Activated CD4-positive, CD25-positive, alpha-beta regulatory T cell treated with anti-CD3 and anti-CD28 coated beads, Interleukin-2, amount 50 U/mL, for 72 hours (primary cell): ENCODE data around the gene HPS5.
"Not testable (repeated sequence)": the region's sequence is repeated elsewhere in the genome, so short reads cannot be mapped to it uniquely, and the experiment has no call there.

Source experiments
- DNase-seq: peaks from one replicate; pipeline ENCODE4 v3.0.0; 2021

Gene HPS5

GRCh38 chr11:18321969-18322711 is at the start of gene HPS5, which contains the start of gene GTF2H1:
Gene HPS5 (minus strand): TSS chr11:18322140. CDS start chr11:18317858, 4,282 bp downstream.
Gene GTF2H1 (plus strand): TSS chr11:18322567. CDS start chr11:18333075, 10,508 bp downstream.
- peak; percentile 92 for DNase-seq

GRCh38 chr11:18371279-18371678 is 49.3 kb upstream of the HPS5 start:
- DNase-seq = no peak

GRCh38 chr11:18369398-18369797 is 47.5 kb upstream of the HPS5 start:
- DNase-seq = no peak

GRCh38 chr11:18368221-18368620 is 46.3 kb upstream of the HPS5 start:
- no peak for DNase-seq

- DNase-seq = no peak
Measured at GRCh38 chr11:18367431-18367830, 45.5 kb upstream of the HPS5 start.

GRCh38 chr11:18366286-18366685 is 44.3 kb upstream of the HPS5 start:
- DNase-seq = no peak

GRCh38 chr11:18365741-18366140 is 43.8 kb upstream of the HPS5 start:
- no peak for DNase-seq

GRCh38 chr11:18364495-18365073 is 42.6 kb upstream of the HPS5 start:
- no peak for DNase-seq

- no peak for DNase-seq
Measured at GRCh38 chr11:18361154-18361553, 39.2 kb upstream of the HPS5 start.

- DNase-seq = no peak
Measured at GRCh38 chr11:18358646-18359045, 36.7 kb upstream of the HPS5 start.

GRCh38 chr11:18352581-18352980 is 30.6 kb upstream of the HPS5 start:
- DNase-seq = no peak

GRCh38 chr11:18347471-18348125 is 25.7 kb upstream of the HPS5 start:
- no peak for DNase-seq

GRCh38 chr11:18332891-18333290 is 11.0 kb upstream of the HPS5 start:
- DNase-seq = no peak

- no peak for DNase-seq
Measured at GRCh38 chr11:18332302-18332701, 10.4 kb upstream of the HPS5 start.

- DNase-seq = no peak
Measured at GRCh38 chr11:18330921-18331320, 9.0 kb upstream of the HPS5 start.

- no peak for DNase-seq
Measured at GRCh38 chr11:18329196-18329870, 7.4 kb upstream of the HPS5 start.

- no peak for DNase-seq
Measured at GRCh38 chr11:18324381-18324780, 2.4 kb upstream of the HPS5 start.

- not testable (repeated sequence) for DNase-seq
Measured at GRCh38 chr11:18323881-18324280, 1.9 kb upstream of the HPS5 start.

- DNase-seq = no peak
Measured at GRCh38 chr11:18322818-18323570, 1.1 kb upstream of the HPS5 start.

- no peak for DNase-seq
Measured at GRCh38 chr11:18321578-18321968, 367 bp downstream of the HPS5 start.

- DNase-seq = no peak
Measured at GRCh38 chr11:18320617-18321016, 1.3 kb downstream of the HPS5 start.

GRCh38 chr11:18319914-18320313 is 2.0 kb downstream of the HPS5 start:
- DNase-seq = no peak

GRCh38 chr11:18317551-18317950 is 4.4 kb downstream of the HPS5 start:
- DNase-seq = no peak
